ENCODE results near the gene ZSCAN26. TPM values are rescaled to one million over a fixed set of nuclear protein-coding genes. Genes with fewer than 3 reads are reported as not detected.

ZSCAN26 gene
- total RNA-seq, 1 experiment from 2014 or later = 6.6 TPM

DNA sequence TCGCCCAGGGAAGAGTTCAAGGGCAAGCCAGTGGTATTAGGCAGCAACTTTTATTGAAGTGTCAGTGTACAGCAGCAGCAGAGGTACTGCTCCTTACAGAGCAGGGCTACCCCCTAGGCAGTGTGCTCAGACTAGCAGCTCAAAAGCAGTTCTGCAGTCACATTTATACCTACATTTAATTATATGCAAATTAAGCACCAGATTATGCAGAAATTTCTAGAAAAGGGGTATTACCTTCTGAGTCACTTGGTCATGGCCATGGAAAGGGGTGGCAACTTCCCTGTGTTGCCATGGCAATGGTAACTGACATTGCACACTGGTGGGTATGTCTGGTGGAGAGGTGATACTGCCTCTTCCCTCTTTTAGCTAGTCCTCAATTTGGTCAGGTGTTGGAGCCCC is 12.8 kb upstream of the ZSCAN26 start (continued):
- TF ChIP-seq, protein P1, sequence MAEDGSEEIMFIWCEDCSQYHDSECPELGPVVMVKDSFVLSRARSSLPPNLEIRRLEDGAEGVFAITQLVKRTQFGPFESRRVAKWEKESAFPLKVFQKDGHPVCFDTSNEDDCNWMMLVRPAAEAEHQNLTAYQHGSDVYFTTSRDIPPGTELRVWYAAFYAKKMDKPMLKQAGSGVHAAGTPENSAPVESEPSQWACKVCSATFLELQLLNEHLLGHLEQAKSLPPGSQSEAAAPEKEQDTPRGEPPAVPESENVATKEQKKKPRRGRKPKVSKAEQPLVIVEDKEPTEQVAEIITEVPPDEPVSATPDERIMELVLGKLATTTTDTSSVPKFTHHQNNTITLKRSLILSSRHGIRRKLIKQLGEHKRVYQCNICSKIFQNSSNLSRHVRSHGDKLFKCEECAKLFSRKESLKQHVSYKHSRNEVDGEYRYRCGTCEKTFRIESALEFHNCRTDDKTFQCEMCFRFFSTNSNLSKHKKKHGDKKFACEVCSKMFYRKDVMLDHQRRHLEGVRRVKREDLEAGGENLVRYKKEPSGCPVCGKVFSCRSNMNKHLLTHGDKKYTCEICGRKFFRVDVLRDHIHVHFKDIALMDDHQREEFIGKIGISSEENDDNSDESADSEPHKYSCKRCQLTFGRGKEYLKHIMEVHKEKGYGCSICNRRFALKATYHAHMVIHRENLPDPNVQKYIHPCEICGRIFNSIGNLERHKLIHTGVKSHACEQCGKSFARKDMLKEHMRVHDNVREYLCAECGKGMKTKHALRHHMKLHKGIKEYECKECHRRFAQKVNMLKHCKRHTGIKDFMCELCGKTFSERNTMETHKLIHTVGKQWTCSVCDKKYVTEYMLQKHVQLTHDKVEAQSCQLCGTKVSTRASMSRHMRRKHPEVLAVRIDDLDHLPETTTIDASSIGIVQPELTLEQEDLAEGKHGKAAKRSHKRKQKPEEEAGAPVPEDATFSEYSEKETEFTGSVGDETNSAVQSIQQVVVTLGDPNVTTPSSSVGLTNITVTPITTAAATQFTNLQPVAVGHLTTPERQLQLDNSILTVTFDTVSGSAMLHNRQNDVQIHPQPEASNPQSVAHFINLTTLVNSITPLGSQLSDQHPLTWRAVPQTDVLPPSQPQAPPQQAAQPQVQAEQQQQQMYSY (CRISPR knock-in tag; IDR thresholded peaks at IDR 0.05) = no peak
- TF ChIP-seq NFE2L1 (CRISPR knock-in tag; IDR thresholded peaks at IDR 0.05) = no peak
- TF ChIP-seq ZNF671 (CRISPR knock-in tag; IDR thresholded peaks at IDR 0.05) = no peak
- TF ChIP-seq NR1H2 (CRISPR knock-in tag; IDR thresholded peaks at IDR 0.05) = no peak
- TF ChIP-seq, protein P2, sequence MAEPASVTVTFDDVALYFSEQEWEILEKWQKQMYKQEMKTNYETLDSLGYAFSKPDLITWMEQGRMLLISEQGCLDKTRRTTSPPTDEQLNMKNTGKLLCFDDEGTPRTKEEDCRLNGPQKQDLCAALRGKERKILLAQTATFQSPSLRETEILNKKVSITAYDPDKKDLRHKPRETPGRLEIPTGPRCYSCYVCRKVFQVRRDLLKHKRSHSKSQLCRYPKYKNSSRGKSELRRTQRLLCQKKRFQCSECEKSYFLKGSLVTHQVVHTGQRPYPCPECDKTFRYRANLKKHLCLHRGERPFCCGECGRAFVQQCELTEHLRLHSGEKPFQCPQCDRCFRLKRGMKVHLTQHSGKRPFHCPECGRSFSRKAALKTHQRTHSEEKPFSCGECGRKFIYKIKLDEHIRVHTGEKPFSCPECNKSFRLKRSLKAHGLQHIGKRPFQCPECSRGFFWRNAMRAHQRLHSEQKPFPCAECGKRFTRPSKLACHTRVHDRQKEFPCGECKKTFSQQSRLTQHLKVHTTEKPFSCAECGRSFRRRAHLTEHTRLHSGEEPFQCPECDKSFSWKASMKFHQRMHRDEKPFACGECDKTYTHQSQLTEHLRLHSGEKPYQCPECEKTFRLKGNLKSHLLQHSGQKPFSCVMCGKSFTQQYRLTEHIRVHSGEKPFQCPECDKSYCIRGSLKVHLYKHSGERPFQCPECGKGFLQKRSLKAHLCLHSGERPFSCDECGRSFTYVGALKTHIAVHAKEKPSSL (CRISPR knock-in tag; conservative IDR thresholded peaks at IDR 0.05) = no peak
- TF ChIP-seq, protein P3, sequence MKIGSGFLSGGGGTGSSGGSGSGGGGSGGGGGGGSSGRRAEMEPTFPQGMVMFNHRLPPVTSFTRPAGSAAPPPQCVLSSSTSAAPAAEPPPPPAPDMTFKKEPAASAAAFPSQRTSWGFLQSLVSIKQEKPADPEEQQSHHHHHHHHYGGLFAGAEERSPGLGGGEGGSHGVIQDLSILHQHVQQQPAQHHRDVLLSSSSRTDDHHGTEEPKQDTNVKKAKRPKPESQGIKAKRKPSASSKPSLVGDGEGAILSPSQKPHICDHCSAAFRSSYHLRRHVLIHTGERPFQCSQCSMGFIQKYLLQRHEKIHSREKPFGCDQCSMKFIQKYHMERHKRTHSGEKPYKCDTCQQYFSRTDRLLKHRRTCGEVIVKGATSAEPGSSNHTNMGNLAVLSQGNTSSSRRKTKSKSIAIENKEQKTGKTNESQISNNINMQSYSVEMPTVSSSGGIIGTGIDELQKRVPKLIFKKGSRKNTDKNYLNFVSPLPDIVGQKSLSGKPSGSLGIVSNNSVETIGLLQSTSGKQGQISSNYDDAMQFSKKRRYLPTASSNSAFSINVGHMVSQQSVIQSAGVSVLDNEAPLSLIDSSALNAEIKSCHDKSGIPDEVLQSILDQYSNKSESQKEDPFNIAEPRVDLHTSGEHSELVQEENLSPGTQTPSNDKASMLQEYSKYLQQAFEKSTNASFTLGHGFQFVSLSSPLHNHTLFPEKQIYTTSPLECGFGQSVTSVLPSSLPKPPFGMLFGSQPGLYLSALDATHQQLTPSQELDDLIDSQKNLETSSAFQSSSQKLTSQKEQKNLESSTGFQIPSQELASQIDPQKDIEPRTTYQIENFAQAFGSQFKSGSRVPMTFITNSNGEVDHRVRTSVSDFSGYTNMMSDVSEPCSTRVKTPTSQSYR (CRISPR knock-in tag; IDR thresholded peaks at IDR 0.05) = no peak

DNA sequence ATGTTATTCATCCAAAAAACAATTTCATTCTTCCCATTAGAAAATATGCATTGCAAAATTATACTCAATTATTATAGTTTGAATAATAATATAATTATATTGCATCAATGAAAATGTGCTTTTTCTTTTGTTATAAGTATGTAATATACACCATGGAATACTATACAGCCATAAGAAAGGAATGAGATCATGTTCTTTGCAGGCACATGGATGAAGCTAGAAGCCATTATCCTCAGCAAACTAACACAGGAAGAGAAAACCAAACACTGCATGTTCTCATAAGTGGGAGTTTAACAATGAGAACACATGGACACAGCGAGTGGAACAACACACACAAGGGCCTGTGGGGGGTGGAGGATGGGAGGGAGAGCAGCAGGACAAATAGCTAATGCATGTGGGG is 9.9 kb upstream of the ZSCAN26 start:
- no peaks in the 10 kb centered on the region for H3K9me3 Mint-ChIP-seq
- no peak overlapping the region for H3K27ac Mint-ChIP-seq
- CTCF ChIA-PET = no interaction called here
- DNase-seq (ENCODE audit: low spot score) = no peak
- no peak for ATAC-seq
- peaks cover 7% of the 10 kb centered on the region for H3K4me1 Mint-ChIP-seq
- TF ChIP-seq ATF1 (CRISPR knock-in tag; IDR thresholded peaks at IDR 0.05) = no peak
- TF ChIP-seq, protein P4, sequence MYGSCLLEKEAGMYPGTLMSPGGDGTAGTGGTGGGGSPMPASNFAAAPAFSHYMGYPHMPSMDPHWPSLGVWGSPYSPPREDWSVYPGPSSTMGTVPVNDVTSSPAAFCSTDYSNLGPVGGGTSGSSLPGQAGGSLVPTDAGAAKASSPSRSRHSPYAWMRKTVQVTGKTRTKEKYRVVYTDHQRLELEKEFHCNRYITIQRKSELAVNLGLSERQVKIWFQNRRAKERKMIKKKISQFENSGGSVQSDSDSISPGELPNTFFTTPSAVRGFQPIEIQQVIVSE (CRISPR knock-in tag; IDR thresholded peaks at IDR 0.05; ENCODE audit: borderline replicate concordance) = no peak
- TF ChIP-seq ZNF423 (CRISPR knock-in tag; IDR thresholded peaks at IDR 0.05) = no peak
- TF ChIP-seq, protein P5, sequence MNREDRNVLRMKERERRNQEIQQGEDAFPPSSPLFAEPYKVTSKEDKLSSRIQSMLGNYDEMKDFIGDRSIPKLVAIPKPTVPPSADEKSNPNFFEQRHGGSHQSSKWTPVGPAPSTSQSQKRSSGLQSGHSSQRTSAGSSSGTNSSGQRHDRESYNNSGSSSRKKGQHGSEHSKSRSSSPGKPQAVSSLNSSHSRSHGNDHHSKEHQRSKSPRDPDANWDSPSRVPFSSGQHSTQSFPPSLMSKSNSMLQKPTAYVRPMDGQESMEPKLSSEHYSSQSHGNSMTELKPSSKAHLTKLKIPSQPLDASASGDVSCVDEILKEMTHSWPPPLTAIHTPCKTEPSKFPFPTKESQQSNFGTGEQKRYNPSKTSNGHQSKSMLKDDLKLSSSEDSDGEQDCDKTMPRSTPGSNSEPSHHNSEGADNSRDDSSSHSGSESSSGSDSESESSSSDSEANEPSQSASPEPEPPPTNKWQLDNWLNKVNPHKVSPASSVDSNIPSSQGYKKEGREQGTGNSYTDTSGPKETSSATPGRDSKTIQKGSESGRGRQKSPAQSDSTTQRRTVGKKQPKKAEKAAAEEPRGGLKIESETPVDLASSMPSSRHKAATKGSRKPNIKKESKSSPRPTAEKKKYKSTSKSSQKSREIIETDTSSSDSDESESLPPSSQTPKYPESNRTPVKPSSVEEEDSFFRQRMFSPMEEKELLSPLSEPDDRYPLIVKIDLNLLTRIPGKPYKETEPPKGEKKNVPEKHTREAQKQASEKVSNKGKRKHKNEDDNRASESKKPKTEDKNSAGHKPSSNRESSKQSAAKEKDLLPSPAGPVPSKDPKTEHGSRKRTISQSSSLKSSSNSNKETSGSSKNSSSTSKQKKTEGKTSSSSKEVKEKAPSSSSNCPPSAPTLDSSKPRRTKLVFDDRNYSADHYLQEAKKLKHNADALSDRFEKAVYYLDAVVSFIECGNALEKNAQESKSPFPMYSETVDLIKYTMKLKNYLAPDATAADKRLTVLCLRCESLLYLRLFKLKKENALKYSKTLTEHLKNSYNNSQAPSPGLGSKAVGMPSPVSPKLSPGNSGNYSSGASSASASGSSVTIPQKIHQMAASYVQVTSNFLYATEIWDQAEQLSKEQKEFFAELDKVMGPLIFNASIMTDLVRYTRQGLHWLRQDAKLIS (CRISPR knock-in tag; IDR thresholded peaks at IDR 0.05; ENCODE audit: borderline replicate concordance) = no peak
- TF ChIP-seq, protein P6, sequence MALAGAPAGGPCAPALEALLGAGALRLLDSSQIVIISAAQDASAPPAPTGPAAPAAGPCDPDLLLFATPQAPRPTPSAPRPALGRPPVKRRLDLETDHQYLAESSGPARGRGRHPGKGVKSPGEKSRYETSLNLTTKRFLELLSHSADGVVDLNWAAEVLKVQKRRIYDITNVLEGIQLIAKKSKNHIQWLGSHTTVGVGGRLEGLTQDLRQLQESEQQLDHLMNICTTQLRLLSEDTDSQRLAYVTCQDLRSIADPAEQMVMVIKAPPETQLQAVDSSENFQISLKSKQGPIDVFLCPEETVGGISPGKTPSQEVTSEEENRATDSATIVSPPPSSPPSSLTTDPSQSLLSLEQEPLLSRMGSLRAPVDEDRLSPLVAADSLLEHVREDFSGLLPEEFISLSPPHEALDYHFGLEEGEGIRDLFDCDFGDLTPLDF (CRISPR knock-in tag; IDR thresholded peaks at IDR 0.05) = no peak
- TF ChIP-seq, protein P7, sequence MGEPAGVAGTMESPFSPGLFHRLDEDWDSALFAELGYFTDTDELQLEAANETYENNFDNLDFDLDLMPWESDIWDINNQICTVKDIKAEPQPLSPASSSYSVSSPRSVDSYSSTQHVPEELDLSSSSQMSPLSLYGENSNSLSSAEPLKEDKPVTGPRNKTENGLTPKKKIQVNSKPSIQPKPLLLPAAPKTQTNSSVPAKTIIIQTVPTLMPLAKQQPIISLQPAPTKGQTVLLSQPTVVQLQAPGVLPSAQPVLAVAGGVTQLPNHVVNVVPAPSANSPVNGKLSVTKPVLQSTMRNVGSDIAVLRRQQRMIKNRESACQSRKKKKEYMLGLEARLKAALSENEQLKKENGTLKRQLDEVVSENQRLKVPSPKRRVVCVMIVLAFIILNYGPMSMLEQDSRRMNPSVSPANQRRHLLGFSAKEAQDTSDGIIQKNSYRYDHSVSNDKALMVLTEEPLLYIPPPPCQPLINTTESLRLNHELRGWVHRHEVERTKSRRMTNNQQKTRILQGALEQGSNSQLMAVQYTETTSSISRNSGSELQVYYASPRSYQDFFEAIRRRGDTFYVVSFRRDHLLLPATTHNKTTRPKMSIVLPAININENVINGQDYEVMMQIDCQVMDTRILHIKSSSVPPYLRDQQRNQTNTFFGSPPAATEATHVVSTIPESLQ (CRISPR knock-in tag; IDR thresholded peaks at IDR 0.05) = no peak
- TF ChIP-seq, protein P8, sequence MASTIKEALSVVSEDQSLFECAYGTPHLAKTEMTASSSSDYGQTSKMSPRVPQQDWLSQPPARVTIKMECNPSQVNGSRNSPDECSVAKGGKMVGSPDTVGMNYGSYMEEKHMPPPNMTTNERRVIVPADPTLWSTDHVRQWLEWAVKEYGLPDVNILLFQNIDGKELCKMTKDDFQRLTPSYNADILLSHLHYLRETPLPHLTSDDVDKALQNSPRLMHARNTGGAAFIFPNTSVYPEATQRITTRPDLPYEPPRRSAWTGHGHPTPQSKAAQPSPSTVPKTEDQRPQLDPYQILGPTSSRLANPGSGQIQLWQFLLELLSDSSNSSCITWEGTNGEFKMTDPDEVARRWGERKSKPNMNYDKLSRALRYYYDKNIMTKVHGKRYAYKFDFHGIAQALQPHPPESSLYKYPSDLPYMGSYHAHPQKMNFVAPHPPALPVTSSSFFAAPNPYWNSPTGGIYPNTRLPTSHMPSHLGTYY (CRISPR knock-in tag; IDR thresholded peaks at IDR 0.05) = no peak
- peaks cover 58% of the 10 kb centered on the region for H3K27me3 Mint-ChIP-seq (ENCODE audit: low read depth)
- H3K36me3 Mint-ChIP-seq = no peaks in the 10 kb centered on the region
- POLR2A ChIA-PET = no interaction called here
- no peak overlapping the region for H3K4me3 Mint-ChIP-seq

Measured in WTC11 (cell line).